ENCODE measurements around the gene DTNB.
"Not testable (repeated sequence)": the region's sequence is repeated elsewhere in the genome, so short reads cannot be mapped to it uniquely, and the experiment has no call there.

The DTNB gene

GRCh38 chr2:25549571-25549970, 123.8 kb downstream of the DTNB start:
- not testable (repeated sequence) for DNase-seq (ENCODE audit: low read depth in 2 of 2, low spot score in 1 of 2)

DNA sequence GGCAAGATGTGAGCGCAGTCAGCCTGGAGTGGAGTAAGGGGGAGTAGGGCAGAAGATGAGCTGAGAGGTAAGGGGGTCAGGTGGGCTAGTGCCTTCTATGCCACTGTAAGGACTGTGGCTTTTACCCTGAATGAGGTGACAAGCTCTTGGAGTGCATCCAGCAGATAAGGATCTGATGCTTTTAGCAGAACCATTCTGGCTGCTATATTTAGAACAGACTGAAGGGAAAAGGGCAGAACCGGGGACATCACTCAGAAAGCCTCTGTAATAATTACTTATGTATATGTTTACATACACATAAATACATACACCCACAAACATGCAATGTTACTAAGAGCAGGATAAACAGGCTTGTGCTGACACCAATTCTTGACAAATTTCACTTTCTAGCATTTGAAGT, 124.8 kb downstream of the DTNB start:
- DNase-seq (ENCODE audit: low read depth in 2 of 2, low spot score in 1 of 2), result no peak

DNA sequence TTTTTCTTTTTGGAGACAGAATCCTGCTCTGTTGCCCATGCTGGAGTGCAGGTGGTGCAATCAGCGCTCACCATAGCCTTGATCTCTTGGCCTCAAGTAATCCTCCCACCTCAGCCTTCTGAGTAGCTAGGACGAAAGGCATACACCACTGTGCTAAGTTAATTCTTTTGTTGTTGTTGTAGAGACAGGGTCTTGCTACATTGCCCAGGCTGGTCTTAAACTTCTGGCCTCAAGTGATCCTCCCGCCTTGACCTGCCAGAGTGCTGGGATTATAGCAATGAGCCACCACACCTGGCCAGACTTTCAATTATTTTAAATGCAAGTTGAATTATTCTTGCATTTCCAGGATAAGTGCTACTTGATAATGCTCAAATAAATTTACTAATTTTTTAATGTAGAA, 126.5 kb downstream of the DTNB start:
- DNase-seq (ENCODE audit: low read depth in 2 of 2, low spot score in 1 of 2), result no peak

- no peak for DNase-seq (ENCODE audit: low read depth in 2 of 2, low spot score in 1 of 2)
Observed at GRCh38 chr2:25545899-25546298, 127.5 kb downstream of the DTNB start.

DNA sequence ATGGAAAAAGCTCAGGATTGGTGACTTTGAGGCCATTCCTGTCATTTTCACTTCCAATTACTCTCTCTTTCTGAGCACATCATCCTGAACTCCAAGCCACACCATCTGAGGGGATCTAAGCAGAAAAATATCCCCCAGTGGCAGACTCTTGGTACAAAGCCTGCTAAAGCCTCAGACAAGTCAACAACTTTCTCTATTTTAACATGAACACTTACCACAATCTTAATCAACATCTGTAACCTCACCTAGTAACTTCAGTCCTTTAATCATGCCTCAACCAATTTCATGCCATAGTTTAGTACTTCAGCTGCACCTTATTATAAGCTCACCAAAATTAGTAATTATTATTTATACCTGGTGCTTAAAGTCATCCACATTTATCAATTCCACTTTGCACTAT, 128.9 kb downstream of the DTNB start:
- DNase-seq (ENCODE audit: low read depth in 2 of 2, low spot score in 1 of 2), result no peak

DNA sequence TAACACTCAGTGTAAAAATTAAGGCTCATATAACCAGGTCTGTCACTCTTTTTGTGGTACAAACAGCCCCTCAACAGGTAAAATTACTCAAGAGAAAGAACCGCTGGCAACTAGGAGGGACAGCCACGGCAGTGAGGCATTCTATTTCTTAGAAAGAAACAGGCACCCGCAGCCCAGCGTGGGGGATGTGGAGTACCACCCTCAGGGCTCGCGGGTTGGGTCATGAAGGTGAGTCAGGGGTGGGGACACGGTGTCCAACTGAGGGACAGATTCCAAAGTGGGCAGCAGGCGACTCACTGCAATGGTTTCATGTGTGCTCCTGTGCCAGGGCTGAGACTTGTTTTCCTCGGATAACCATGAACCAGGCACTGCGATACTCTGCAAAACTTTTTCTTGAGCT, 129.4 kb downstream of the DTNB start:
- DNase-seq (ENCODE audit: low read depth in 2 of 2, low spot score in 1 of 2), result no peak

- DNase-seq (ENCODE audit: low read depth in 2 of 2, low spot score in 1 of 2), result no peak
Observed at GRCh38 chr2:25541378-25541777, 132.0 kb downstream of the DTNB start.

DNA sequence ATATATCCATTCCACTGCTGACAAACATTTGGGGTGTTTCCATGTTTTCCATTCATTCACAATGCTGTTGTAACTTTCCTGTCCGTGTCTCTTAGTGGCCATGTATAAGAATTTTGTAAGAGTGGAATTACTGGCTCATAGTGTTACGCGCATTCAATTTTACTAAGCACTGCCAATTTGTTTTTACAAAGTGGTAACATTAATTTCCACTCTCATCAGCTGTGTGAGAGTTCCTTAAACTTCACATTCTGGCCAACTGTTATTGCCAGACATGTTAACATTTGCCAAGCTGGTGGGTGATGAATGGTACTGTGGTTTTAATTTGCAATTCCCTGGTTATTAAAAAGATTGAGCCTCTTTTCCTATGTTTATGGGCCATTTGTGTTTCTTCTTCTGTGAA, 134.2 kb downstream of the DTNB start:
- DNase-seq (ENCODE audit: low read depth in 2 of 2, low spot score in 1 of 2), result no peak

DNA sequence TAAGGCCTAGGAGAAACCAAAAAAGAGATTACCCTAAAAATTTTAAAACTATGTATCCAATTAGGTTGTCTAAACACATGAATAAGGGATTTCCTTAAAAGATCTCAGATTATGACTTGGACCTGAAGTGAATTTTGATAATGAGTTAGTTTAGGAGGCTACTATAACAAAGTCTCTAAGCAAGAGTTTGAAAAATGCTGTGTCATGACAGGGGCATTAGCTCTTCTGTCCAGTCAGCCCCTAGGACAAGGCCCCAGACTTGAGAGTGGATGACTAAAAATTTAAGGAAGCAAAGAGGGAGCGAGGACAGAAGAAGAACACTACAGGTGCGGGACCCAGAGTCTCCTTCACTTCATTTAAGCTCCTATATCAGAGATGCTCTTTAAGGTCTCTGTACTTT, 135.9 kb downstream of the DTNB start:
- no peak for DNase-seq (ENCODE audit: low read depth in 2 of 2, low spot score in 1 of 2)

DNA sequence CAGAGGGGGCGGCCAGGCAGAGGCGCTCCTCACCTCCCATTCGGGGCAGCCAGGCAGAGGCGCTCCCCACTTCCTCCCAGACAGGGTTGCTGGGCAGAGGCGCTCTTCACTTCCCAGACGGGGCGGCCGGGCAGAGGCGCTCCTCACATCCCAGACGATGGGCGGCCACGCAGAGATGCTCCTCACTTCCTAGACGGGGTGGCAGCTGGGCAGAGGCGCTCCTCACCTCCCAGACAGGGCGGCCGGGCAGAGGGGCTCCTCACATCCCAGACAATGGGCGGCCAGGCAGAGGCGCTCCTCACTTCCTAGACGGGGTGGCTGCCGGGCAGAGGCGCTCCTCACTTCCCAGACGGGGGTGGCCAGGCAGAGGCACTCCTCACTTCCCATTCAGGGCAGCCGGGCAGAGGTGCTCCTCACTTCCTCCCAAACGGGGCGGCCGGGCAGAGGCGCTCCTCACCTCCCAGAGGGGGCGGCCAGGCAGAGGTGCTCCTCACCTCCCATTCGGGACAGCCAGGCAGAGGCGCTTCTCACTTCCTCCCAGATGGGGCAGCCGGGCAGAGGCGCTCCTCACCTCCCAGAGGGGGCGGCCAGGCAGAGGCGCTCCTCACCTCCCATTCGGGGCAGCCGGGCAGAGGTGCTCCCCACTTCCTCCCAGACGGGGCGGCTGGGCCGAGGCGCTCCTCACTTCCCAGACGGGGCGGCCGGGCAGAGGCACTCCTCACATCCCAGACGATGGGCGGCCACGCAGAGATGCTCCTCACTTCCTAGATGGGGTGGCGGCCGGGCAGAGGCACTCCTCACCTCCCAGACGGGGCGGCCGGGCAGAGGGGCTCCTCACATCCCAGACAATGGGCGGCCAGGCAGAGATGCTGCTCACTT, 137.7 kb downstream of the DTNB start:
- not testable (repeated sequence) for DNase-seq (ENCODE audit: low read depth in 2 of 2, low spot score in 1 of 2)

DNA sequence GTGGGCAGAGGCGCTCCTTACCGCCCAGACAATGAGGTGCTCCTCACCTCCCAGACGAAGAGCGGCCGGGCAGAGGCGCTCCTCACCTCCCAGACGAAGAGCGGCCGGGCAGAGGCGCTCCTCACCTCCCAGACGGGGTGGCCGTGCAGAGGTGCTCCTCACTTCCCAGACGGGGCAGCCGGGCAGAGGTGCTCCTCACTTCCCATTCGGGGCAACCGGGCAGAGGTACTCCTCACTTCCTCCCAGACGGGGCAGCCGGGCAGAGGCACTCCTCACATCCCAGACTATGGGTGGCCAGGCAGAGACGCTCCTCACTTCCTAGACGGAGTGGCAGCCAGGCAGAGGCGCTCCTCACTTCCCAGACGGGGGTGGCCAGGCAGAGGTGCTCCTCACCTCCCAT, 138.4 kb downstream of the DTNB start:
- DNase-seq (ENCODE audit: low read depth in 2 of 2, low spot score in 1 of 2), result not testable (repeated sequence)

DNA sequence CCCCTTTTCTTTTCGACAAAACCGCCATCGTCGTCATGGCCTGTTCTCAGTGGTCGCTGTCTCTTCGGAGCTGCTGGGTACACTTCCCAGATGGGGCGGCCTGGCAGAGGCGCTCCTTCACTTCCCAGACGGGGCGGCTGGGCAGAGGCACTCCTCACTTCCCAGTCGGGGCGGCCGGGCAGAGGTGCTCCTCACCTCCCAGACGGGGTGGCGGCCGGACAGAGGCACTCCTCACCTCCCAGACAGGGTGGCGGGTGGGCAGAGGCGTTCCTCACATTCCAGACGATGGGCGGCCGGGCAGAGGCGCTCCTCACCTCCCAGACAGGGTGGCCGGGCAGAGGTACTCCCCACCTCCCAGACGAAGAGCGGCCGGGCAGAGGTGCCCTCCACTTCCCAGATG, 138.9 kb downstream of the DTNB start:
- no peak for DNase-seq (ENCODE audit: low read depth in 2 of 2, low spot score in 1 of 2)

DNA sequence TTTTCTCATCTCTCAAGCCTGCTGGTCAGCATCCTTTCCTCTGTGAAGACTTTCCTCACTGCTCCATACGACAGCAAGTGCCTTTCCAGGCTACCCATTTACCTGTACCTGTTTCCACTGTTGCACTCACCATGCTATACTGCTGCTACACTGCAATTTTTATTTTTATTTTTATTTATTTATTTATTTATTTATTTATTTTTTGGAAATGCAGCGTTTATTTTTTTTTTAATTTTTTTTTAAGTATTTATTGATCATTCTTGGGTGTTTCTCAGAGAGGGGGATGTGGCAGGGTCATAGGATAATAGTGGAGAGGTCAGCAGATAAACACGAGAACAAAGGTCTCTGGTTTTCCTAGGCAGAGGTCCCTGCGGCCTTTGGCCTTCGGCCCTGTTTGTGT, 139.6 kb downstream of the DTNB start:
- not testable (repeated sequence) for DNase-seq (ENCODE audit: low read depth in 2 of 2, low spot score in 1 of 2)

DNA sequence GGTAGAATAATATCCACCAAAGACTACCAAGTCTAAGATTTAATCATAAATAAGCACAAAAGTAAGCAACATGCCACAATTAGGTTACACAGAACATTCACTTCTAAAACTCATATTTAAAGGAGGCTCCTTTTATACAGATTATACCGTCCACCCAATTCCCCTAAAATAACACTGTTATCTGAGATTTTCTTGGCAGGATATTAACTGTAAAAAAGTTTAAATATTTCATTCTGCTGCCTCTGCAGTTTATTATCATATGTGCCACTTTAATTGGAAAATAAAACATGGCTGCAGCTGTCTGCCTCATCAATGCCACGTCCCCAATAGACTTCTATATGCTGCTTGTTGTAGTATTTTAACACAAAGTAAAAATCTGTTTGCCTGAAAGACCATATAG, 140.9 kb downstream of the DTNB start:
- DNase-seq (ENCODE audit: low read depth in 2 of 2, low spot score in 1 of 2), result no peak

GRCh38 chr2:25529034-25529433, 144.3 kb downstream of the DTNB start:
- no peak for DNase-seq (ENCODE audit: low read depth in 2 of 2, low spot score in 1 of 2)

GRCh38 chr2:25528173-25528572, 145.2 kb downstream of the DTNB start:
- no peak for DNase-seq (ENCODE audit: low read depth in 2 of 2, low spot score in 1 of 2)

- no peak for DNase-seq (ENCODE audit: low read depth in 2 of 2, low spot score in 1 of 2)
Observed at GRCh38 chr2:25524507-25524906, 148.9 kb downstream of the DTNB start.

- no peak for DNase-seq (ENCODE audit: low read depth in 2 of 2, low spot score in 1 of 2)
Observed at GRCh38 chr2:25523060-25523459, 150.3 kb downstream of the DTNB start.

DNA sequence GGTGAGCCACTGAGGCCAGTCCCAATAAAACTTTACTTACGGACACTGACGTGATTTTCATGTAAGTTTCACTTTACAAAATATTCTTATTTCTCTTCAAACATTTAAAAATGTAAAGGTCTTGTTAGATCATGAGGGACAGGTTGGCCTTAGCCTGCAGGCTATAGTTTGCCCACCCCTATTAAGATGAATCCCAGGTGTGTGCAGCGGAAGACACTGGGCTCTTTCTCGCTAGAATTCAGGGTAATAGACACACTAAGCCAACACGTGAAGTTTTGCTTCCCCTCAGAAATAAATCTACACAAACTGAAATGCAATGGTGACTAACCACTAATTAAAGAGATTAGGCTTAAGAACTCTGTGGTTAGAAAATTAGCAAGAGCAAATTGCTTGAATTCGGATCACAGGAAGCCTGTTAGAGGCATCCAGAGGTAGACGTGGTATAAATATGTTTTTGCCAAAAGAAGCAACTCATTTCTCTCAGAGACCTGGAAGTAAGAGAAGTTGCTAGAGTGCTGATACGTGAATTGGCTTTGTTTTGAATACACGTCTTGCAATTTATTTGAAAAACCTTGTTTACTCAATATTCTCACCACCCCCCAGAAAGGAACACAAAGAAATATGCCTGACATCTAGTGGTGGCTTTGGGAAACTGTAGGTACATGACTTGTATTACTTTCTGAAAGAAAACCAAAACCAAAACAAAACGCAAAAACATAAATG, 151.6 kb downstream of the DTNB start:
- DNase-seq (ENCODE audit: low read depth in 2 of 2, low spot score in 1 of 2), result no peak

DNA sequence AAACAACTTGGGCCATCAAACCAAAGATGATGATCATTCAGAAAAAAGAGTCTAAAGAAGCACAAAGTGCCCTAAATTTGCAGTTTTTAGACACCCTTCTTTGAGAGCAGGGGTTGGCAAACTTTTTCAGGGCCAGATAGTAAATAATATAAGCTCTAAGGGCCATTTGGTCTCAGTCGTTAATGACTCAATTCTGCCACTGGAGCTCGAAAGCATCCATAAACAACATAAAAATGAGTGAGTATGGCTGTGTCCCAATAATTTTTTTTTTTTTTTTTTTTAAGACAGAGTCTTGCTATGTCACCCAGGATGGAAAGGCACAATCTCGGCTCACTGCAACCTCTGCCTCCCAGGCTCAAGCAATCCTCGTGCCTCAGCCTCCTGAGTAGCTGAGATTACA, 152.3 kb downstream of the DTNB start:
- no peak for DNase-seq (ENCODE audit: low read depth in 2 of 2, low spot score in 1 of 2)

GRCh38 chr2:25517701-25518100, 155.7 kb downstream of the DTNB start:
- DNase-seq (ENCODE audit: low read depth in 2 of 2, low spot score in 1 of 2), result no peak

- no peak for DNase-seq (ENCODE audit: low read depth in 2 of 2, low spot score in 1 of 2)
Observed at GRCh38 chr2:25514043-25514637, 159.2 kb downstream of the DTNB start.
